H1 (cell line): Measurements from ENCODE around the gene RAB11FIP5. TPM values are rescaled to one million over a fixed set of nuclear protein-coding genes. Genes with fewer than 3 reads are reported as not detected.

Source experiments
- CREB1 ChIP-seq: IDR thresholded peaks from 2 replicates; pipeline ENCODE4 v1.6.1; 2012; ENCODE audit warnings: inconsistent platforms
- EP300 ChIP-seq, 2 experiments: IDR thresholded peaks; 1 replicate in 1 of 2; 2 replicates in 1 of 2; pipeline ENCODE4 v1.6.1; 2011 to 2012; ENCODE audit warnings: low read depth in 2 of 2, low read length in 2 of 2, mild to moderate bottlenecking in 2 of 2, borderline replicate concordance in 1 of 2, inconsistent platforms in 1 of 2, moderate library complexity in 1 of 2
- HDAC2 ChIP-seq, 2 experiments: fragments of 300-600 bp in 1 of 2; sonication (generic) in 1 of 2; IDR thresholded peaks; 2 replicates each; pipeline ENCODE4 v1.6.1; 2011 to 2012; ENCODE audit warnings: low read depth in 2 of 2, low read length in 2 of 2, mild to moderate bottlenecking in 2 of 2, moderate library complexity in 2 of 2, borderline replicate concordance in 1 of 2, inconsistent platforms in 1 of 2
- RXRA ChIP-seq: IDR thresholded peaks from 2 replicates; pipeline ENCODE4 v1.6.1; 2011; ENCODE audit warnings: low read depth, mild to moderate bottlenecking, low read length, moderate library complexity; ENCODE audit not compliant: insufficient read depth
- SIRT6 ChIP-seq: IDR thresholded peaks from one replicate; pipeline ENCODE4 v1.7.1; 2012; ENCODE audit warnings: low read length, inconsistent platforms
- TBP ChIP-seq: IDR thresholded peaks from 2 replicates; pipeline ENCODE4 v1.6.1; 2011; ENCODE audit warnings: low read depth, low read length, improper control_type of control experiment
- polyA plus RNA-seq, 7 experiments: library from polyadenylated mRNA; depleted of rRNA in 3 of 7; stranded (reverse) in 5 of 7; unstranded in 2 of 7; fragments of >200 nt in 5 of 7; fragments of 200-250 nt in 2 of 7; gene quantifications; 1 replicate in 5 of 7; 2 replicates in 1 of 7; 4 replicates in 1 of 7; pipeline versions ENCODE4 v1.2.1 to v1.2.3, GENCODE V29; 2011 to 2013; ENCODE audit warnings: missing spikeins in 2 of 7, mixed read lengths in 2 of 7
- total RNA-seq: library from RNA; stranded (reverse); fragmentation: NEBNext Ultra II Directional; extraction: Animal tissue kit (Norgen Biotek cat#: 25700); gene quantifications from 2 replicates; pipeline ENCODE4 v1.2.1, GENCODE V29; 2021
- TF ChIP-seq, protein P1 (sequence below), 3 experiments: IDR thresholded peaks; 1 replicate in 2 of 3; 2 replicates in 1 of 3; pipeline versions ENCODE4 v1.5.1 to v1.6.1; 2011; ENCODE audit warnings: low read length in 3 of 3, mild to moderate bottlenecking in 3 of 3, inconsistent platforms in 2 of 3, low read depth in 1 of 3, moderate library complexity in 1 of 3; ENCODE audit not compliant: insufficient read depth in 1 of 3; ENCODE audit errors: control extremely low read depth in 1 of 3
- TF ChIP-seq, protein P2 (sequence below): IDR thresholded peaks from 2 replicates; pipeline ENCODE4 v1.6.1; 2012; ENCODE audit warnings: inconsistent platforms

Gene RAB11FIP5
- total and polyA plus RNA-seq, 2 of the 8 experiments (the other 6 are each of a cell fraction or from before 2014, with no cell fraction given): 6.3 to 17.0 TPM

DNA sequence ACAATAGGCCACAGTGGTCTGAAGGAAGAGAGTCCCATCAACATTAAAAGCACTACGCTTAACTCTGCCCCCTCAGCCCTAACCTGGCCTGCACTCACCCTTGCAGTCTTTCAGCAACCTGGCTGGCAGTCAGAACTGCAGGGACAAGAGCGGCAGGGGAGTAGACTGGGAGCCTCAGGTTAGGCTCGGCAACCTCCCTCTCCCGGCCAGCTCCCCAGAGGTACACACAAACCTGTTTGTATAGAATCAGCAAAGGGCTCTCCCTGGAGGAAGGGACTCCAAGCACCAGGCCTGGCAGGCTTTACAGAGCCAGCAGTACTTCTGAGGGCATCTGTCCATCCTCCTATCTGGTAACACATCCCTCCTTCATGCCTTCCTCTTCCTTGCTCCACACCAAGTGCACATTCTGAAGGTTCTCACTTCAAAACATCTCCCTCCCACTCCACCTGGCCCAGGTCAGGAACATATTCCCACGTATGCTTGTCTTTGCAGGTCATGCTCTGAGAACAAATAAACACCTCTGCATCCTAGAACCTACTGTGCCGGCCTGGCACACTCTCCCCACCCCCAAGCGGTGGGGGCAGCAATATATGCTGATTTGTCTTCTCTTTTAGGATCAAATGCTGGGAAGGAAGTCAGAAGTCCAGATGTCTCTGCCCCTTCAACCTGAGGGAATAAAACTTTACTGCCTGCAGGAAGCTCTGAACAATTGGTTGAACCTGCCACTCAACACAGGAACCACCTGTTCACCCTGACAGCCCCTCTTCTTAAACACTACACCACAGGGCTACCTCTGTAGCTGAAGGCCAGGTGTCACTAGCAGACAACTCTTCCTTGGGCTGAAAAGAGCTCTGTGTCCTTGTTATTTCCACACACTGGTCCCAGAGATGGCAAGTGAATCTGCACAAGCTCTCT, 28.6 kb downstream of the RAB11FIP5 start (continued):
- TF ChIP-seq, protein P1, sequence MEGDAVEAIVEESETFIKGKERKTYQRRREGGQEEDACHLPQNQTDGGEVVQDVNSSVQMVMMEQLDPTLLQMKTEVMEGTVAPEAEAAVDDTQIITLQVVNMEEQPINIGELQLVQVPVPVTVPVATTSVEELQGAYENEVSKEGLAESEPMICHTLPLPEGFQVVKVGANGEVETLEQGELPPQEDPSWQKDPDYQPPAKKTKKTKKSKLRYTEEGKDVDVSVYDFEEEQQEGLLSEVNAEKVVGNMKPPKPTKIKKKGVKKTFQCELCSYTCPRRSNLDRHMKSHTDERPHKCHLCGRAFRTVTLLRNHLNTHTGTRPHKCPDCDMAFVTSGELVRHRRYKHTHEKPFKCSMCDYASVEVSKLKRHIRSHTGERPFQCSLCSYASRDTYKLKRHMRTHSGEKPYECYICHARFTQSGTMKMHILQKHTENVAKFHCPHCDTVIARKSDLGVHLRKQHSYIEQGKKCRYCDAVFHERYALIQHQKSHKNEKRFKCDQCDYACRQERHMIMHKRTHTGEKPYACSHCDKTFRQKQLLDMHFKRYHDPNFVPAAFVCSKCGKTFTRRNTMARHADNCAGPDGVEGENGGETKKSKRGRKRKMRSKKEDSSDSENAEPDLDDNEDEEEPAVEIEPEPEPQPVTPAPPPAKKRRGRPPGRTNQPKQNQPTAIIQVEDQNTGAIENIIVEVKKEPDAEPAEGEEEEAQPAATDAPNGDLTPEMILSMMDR (IDR thresholded peaks at IDR 0.05; ENCODE audit: control extremely low read depth in 1 of 3, insufficient read depth in 1 of 3, low read depth in 1 of 3, low read length in 3 of 3): no peak
- TF ChIP-seq SIRT6 (no peak), HDAC2 (IDR thresholded peaks at IDR 0.05; ENCODE audit: borderline replicate concordance in 1 of 2, low read depth in 2 of 2, low read length in 2 of 2) (no peak), RXRA (no peak), EP300 (IDR thresholded peaks at IDR 0.05; ENCODE audit: borderline replicate concordance in 1 of 2, low read depth in 2 of 2, low read length in 2 of 2) (no peak), CREB1 (no peak), TBP (no peak)
- TF ChIP-seq, protein P2, sequence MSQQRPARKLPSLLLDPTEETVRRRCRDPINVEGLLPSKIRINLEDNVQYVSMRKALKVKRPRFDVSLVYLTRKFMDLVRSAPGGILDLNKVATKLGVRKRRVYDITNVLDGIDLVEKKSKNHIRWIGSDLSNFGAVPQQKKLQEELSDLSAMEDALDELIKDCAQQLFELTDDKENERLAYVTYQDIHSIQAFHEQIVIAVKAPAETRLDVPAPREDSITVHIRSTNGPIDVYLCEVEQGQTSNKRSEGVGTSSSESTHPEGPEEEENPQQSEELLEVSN: no peak
